ENCODE results near the gene COL5A3.

Gene COL5A3

GRCh38 chr19:10019246-10019645 lies 8.9 kb upstream of the COL5A3 start:
- 82% methylated on average over 4 of the region's 5 CpGs for WGBS
- peaks cover 0 to under 1% of the 10 kb centered on the region in 2 experiments for H3K27me3 ChIP-seq (ENCODE audit: control insufficient read depth in 1 of 2, insufficient read depth in 1 of 2, low read length in 2 of 2)
- no peaks in the 10 kb centered on the region for H3K79me1 ChIP-seq (replicated peaks; ENCODE audit: low read length, poor library complexity, severe bottlenecking)
- H2BK5ac ChIP-seq (ENCODE audit: low read depth, low read length, poor library complexity, severe bottlenecking), result no peak overlapping the region
- no peak overlapping the region for H2BK120ac ChIP-seq (ENCODE audit: low read depth, low read length)
- H3K4ac ChIP-seq (ENCODE audit: low read depth in 1 of 2, low read length in 2 of 2), result no peak overlapping the region
- no peak overlapping the region for H3K9ac ChIP-seq (ENCODE audit: low read length)
- H4K8ac ChIP-seq (ENCODE audit: low read length), result no peak overlapping the region
- no peak overlapping the region for H3K23ac ChIP-seq (ENCODE audit: low read length in 2 of 2)
- no peaks in the 10 kb centered on the region for H3K4me1 ChIP-seq (ENCODE audit: control insufficient read depth, insufficient read depth, low read depth, low read length)
- no peaks in the 10 kb centered on the region for H3K9me3 ChIP-seq (ENCODE audit: control insufficient read depth, low read length)
- no peaks in the 10 kb centered on the region for H3K36me3 ChIP-seq (ENCODE audit: control insufficient read depth in 1 of 2, insufficient read depth in 2 of 2, low read depth in 1 of 2, low read length in 2 of 2)
- H2AFZ ChIP-seq (ENCODE audit: low read depth, low read length), result no peak overlapping the region
- H2AK5ac ChIP-seq (ENCODE audit: low read length, severe bottlenecking), result no peak overlapping the region
- no peak overlapping the region for H3K27ac ChIP-seq (ENCODE audit: low read length, poor library complexity, severe bottlenecking)
- DNase-seq, result no peak
- no peak overlapping the region for H3K14ac ChIP-seq (ENCODE audit: low read length in 2 of 2)
- no peak overlapping the region for H3K18ac ChIP-seq (ENCODE audit: low read depth in 1 of 2, low read length in 2 of 2)
- no peak overlapping the region for H3K4me3 ChIP-seq (ENCODE audit: insufficient read depth in 1 of 2, low read depth in 1 of 2, low read length in 2 of 2)
- no peak overlapping the region for H4K91ac ChIP-seq (ENCODE audit: low read length)
- no peak overlapping the region for H3K4me2 ChIP-seq (ENCODE audit: low read length, poor library complexity, severe bottlenecking)
- H2BK12ac ChIP-seq (ENCODE audit: low read length in 2 of 2), result no peak overlapping the region
- H2BK15ac ChIP-seq (ENCODE audit: low read depth, poor library complexity, severe bottlenecking), result no peak overlapping the region

GRCh38 chr19:10018786-10019185 lies 8.5 kb upstream of the COL5A3 start:
- WGBS, result 86% methylated on average over 9 of the region's 9 CpGs
- DNase-seq, result no peak
- Histone ChIP-seq H3K9me3 (ENCODE audit: control insufficient read depth, low read length) (no peaks in the 10 kb centered on the region), H3K23ac (ENCODE audit: low read length in 2 of 2) (no peak overlapping the region), H3K79me1 (replicated peaks; ENCODE audit: low read length, poor library complexity, severe bottlenecking) (no peaks in the 10 kb centered on the region), H3K4me3 (ENCODE audit: insufficient read depth in 1 of 2, low read depth in 1 of 2, low read length in 2 of 2) (no peak overlapping the region), H4K8ac (ENCODE audit: low read length) (no peak overlapping the region), H3K27me3 (ENCODE audit: control insufficient read depth in 1 of 2, insufficient read depth in 1 of 2, low read length in 2 of 2) (peaks cover 0 to 5% of the 10 kb centered on the region in 2 experiments), H2BK5ac (ENCODE audit: low read depth, low read length, poor library complexity, severe bottlenecking) (no peak overlapping the region), H2BK12ac (ENCODE audit: low read length in 2 of 2) (no peak overlapping the region), H3K14ac (ENCODE audit: low read length in 2 of 2) (no peak overlapping the region), H3K36me3 (ENCODE audit: control insufficient read depth in 1 of 2, insufficient read depth in 2 of 2, low read depth in 1 of 2, low read length in 2 of 2) (no peaks in the 10 kb centered on the region), H3K9ac (ENCODE audit: low read length) (no peak overlapping the region), H2AK5ac (ENCODE audit: low read length, severe bottlenecking) (no peak overlapping the region), H3K4me1 (ENCODE audit: control insufficient read depth, insufficient read depth, low read depth, low read length) (no peaks in the 10 kb centered on the region), H3K27ac (ENCODE audit: low read length, poor library complexity, severe bottlenecking) (no peak overlapping the region), H2AFZ (ENCODE audit: low read depth, low read length) (no peak overlapping the region), H3K18ac (ENCODE audit: low read depth in 1 of 2, low read length in 2 of 2) (no peak overlapping the region), H2BK15ac (ENCODE audit: low read depth, poor library complexity, severe bottlenecking) (no peak overlapping the region), H4K91ac (ENCODE audit: low read length) (no peak overlapping the region), H2BK120ac (ENCODE audit: low read depth, low read length) (no peak overlapping the region), H3K4me2 (ENCODE audit: low read length, poor library complexity, severe bottlenecking) (no peak overlapping the region), H3K4ac (ENCODE audit: low read depth in 1 of 2, low read length in 2 of 2) (no peak overlapping the region)

- WGBS, result 61% methylated on average over 3 of the region's 3 CpGs
- H3K4ac ChIP-seq (ENCODE audit: low read depth in 1 of 2, low read length in 2 of 2), result no peak overlapping the region
- H3K18ac ChIP-seq (ENCODE audit: low read depth in 1 of 2, low read length in 2 of 2), result no peak overlapping the region
- H3K9ac ChIP-seq (ENCODE audit: low read length), result no peak overlapping the region
- no peak overlapping the region for H2BK120ac ChIP-seq (ENCODE audit: low read depth, low read length)
- no peak overlapping the region for H2BK5ac ChIP-seq (ENCODE audit: low read depth, low read length, poor library complexity, severe bottlenecking)
- no peak overlapping the region for H2AFZ ChIP-seq (ENCODE audit: low read depth, low read length)
- H3K27me3 ChIP-seq (ENCODE audit: control insufficient read depth in 1 of 2, insufficient read depth in 1 of 2, low read length in 2 of 2), result peaks cover 0 to 10% of the 10 kb centered on the region in 2 experiments
- H4K91ac ChIP-seq (ENCODE audit: low read length), result no peak overlapping the region
- H3K4me3 ChIP-seq (ENCODE audit: insufficient read depth in 1 of 2, low read depth in 1 of 2, low read length in 2 of 2), result no peak overlapping the region
- no peak overlapping the region for H3K14ac ChIP-seq (ENCODE audit: low read length in 2 of 2)
- H3K27ac ChIP-seq (ENCODE audit: low read length, poor library complexity, severe bottlenecking), result no peak overlapping the region
- H3K79me1 ChIP-seq (replicated peaks; ENCODE audit: low read length, poor library complexity, severe bottlenecking), result no peaks in the 10 kb centered on the region
- no peaks in the 10 kb centered on the region for H3K9me3 ChIP-seq (ENCODE audit: control insufficient read depth, low read length)
- H4K8ac ChIP-seq (ENCODE audit: low read length), result no peak overlapping the region
- no peak overlapping the region for H2AK5ac ChIP-seq (ENCODE audit: low read length, severe bottlenecking)
- H3K23ac ChIP-seq (ENCODE audit: low read length in 2 of 2), result no peak overlapping the region
- no peak overlapping the region for H3K4me2 ChIP-seq (ENCODE audit: low read length, poor library complexity, severe bottlenecking)
- DNase-seq, result peak; percentile 4
- H2BK15ac ChIP-seq (ENCODE audit: low read depth, poor library complexity, severe bottlenecking), result no peak overlapping the region
- no peaks in the 10 kb centered on the region for H3K4me1 ChIP-seq (ENCODE audit: control insufficient read depth, insufficient read depth, low read depth, low read length)
- no peak overlapping the region for H2BK12ac ChIP-seq (ENCODE audit: low read length in 2 of 2)
- no peaks in the 10 kb centered on the region for H3K36me3 ChIP-seq (ENCODE audit: control insufficient read depth in 1 of 2, insufficient read depth in 2 of 2, low read depth in 1 of 2, low read length in 2 of 2)
These were observed 8.0 kb upstream of the COL5A3 start for GRCh38 chr19:10018263-10018662.

GRCh38 chr19:10013834-10014618 lies 3.7 kb upstream of the COL5A3 start:
- Histone ChIP-seq H3K4me1 (ENCODE audit: control insufficient read depth, insufficient read depth, low read depth, low read length) (peaks cover 17% of the 10 kb centered on the region), H3K23ac (ENCODE audit: low read length in 2 of 2) (no peak overlapping the region), H3K27me3 (ENCODE audit: control insufficient read depth in 1 of 2, insufficient read depth in 1 of 2, low read length in 2 of 2) (peaks cover 6 to 43% of the 10 kb centered on the region in 2 experiments), H4K91ac (ENCODE audit: low read length) (no peak overlapping the region), H3K9me3 (ENCODE audit: control insufficient read depth, low read length) (no peaks in the 10 kb centered on the region), H3K4ac (ENCODE audit: low read depth in 1 of 2, low read length in 2 of 2) (no peak overlapping the region), H3K27ac (ENCODE audit: low read length, poor library complexity, severe bottlenecking) (no peak overlapping the region), H3K4me3 (ENCODE audit: insufficient read depth in 1 of 2, low read depth in 1 of 2, low read length in 2 of 2) (no peak overlapping the region), H2AK5ac (ENCODE audit: low read length, severe bottlenecking) (no peak overlapping the region), H2BK5ac (ENCODE audit: low read depth, low read length, poor library complexity, severe bottlenecking) (no peak overlapping the region), H2BK12ac (ENCODE audit: low read length in 2 of 2) (no peak overlapping the region), H3K4me2 (ENCODE audit: low read length, poor library complexity, severe bottlenecking) (no peak overlapping the region), H2BK120ac (ENCODE audit: low read depth, low read length) (no peak overlapping the region), H3K18ac (ENCODE audit: low read depth in 1 of 2, low read length in 2 of 2) (no peak overlapping the region), H3K14ac (ENCODE audit: low read length in 2 of 2) (no peak overlapping the region), H3K36me3 (ENCODE audit: control insufficient read depth in 1 of 2, insufficient read depth in 2 of 2, low read depth in 1 of 2, low read length in 2 of 2) (no peaks in the 10 kb centered on the region), H2AFZ (ENCODE audit: low read depth, low read length) (no peak overlapping the region), H4K8ac (ENCODE audit: low read length) (no peak overlapping the region), H3K79me1 (replicated peaks; ENCODE audit: low read length, poor library complexity, severe bottlenecking) (no peaks in the 10 kb centered on the region), H3K9ac (ENCODE audit: low read length) (no peak overlapping the region), H2BK15ac (ENCODE audit: low read depth, poor library complexity, severe bottlenecking) (no peak overlapping the region)
- DNase-seq, result no peak
- 64% methylated on average over 5 of the region's 6 CpGs for WGBS
